ENCODE measurements around the gene PCDHAC2. TPM values are rescaled to one million over a fixed set of nuclear protein-coding genes. Genes with fewer than 3 reads are reported as not detected.
A peak's percentile ranks its signal among the peaks of the same experiment; 100 is the strongest.

Gene PCDHAC2
- polyA plus RNA-seq, 1 of the 3 experiments (the other 2 are of a cell fraction): 0.39 TPM

DNA sequence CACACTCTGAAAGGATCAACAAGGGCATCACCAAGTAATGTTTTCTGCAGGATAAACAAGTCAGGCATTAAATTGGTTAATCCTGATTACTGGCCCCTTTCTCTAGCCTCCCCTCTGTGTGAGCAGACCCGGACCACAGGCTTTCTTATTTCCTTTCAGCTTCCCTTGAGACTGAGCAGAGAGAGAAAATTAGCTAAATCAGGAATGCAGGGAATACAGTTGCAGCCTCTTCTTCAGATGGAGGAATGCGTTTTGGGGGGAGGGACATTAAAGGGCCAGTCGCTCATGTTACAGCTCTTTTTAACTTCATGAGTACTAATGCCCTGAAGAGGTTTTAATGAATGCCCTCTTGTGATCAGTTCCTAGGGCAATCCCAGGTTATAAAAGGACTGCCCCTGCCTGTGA, 19.8 kb downstream of the PCDHAC2 start:
- Histone ChIP-seq H3K4me1 (ENCODE audit: control insufficient read depth in 1 of 2, insufficient read depth in 2 of 2, low read depth in 1 of 2, low read length in 1 of 2) (peaks cover 0 to 22% of the 10 kb centered on the region in 2 experiments; a peak in 3 of 4 replicates), H3K4me2 (no peak overlapping the region), H3K4me3 (ENCODE audit: low read depth in 2 of 2, low read length in 1 of 2) (no peak overlapping the region), H3K36me3 (replicated peaks in 1 of 2; ENCODE audit: control insufficient read depth in 1 of 2, insufficient read depth in 2 of 2, low read length in 1 of 2) (peaks cover 0 to 2% of the 10 kb centered on the region in 2 experiments), H3K27me3 (ENCODE audit: insufficient read depth) (no peaks in the 10 kb centered on the region), H3K9ac (no peak overlapping the region), H2AFZ (ENCODE audit: low read depth) (no peak overlapping the region), H3K27ac (ENCODE audit: low read depth in 2 of 2, low read length in 1 of 2) (peak overlapping the region in 1 of 2 experiments; percentile 26; a peak in 1 of 4 replicates), H3K9me2 (no peaks in the 10 kb centered on the region), H3K9me3 (no peaks in the 10 kb centered on the region), H3K79me2 (ENCODE audit: insufficient read depth) (no peaks in the 10 kb centered on the region), H4K20me1 (ENCODE audit: insufficient read depth) (no peaks in the 10 kb centered on the region), H3F3A (replicated peaks; ENCODE audit: insufficient read depth) (no peaks in the 10 kb centered on the region)
- 32% methylated on average over 3 of the region's 3 CpGs for WGBS (ENCODE audit: low lambda C conversion rate)
- DNase-seq: no peak
- POLR2A ChIA-PET: interaction anchor here (1.0 to 1.9 kb wide), 3 partner anchors 16 to 54 kb away, joined by 4 to 6 read pairs (median 4); partner anchors contain the start of gene PCDHAC2
- TF ChIP-seq RAD21 (IDR thresholded peaks at IDR 0.05; ENCODE audit: low read length) (no peak), TAF1 (IDR thresholded peaks at IDR 0.05; ENCODE audit: borderline replicate concordance, low read depth, low read length) (no peak), GABPA (IDR thresholded peaks at IDR 0.05; ENCODE audit: low read depth) (no peak), EZH2phosphoT487 (IDR thresholded peaks at IDR 0.05; ENCODE audit: borderline replicate concordance, low read depth) (no peak), YY1 (IDR thresholded peaks at IDR 0.05; ENCODE audit: low read depth) (no peak), FOSL2 (IDR thresholded peaks at IDR 0.05; ENCODE audit: borderline replicate concordance, low read depth) (no peak), MEF2A (IDR thresholded peaks at IDR 0.05; ENCODE audit: borderline replicate concordance, low read depth) (no peak), RXRA (IDR thresholded peaks at IDR 0.05; ENCODE audit: borderline replicate concordance, low read depth) (no peak), POLR2AphosphoS5 (IDR thresholded peaks at IDR 0.05; ENCODE audit: low read depth, low read length) (no peak), RCOR1 (IDR thresholded peaks at IDR 0.05; ENCODE audit: low read length) (no peak), FOXM1 (IDR thresholded peaks at IDR 0.05; ENCODE audit: low read depth) (no peak), GATA2 (CRISPR knock-in tag; IDR thresholded peaks at IDR 0.05) (no peak)
- TF ChIP-seq, protein P1, sequence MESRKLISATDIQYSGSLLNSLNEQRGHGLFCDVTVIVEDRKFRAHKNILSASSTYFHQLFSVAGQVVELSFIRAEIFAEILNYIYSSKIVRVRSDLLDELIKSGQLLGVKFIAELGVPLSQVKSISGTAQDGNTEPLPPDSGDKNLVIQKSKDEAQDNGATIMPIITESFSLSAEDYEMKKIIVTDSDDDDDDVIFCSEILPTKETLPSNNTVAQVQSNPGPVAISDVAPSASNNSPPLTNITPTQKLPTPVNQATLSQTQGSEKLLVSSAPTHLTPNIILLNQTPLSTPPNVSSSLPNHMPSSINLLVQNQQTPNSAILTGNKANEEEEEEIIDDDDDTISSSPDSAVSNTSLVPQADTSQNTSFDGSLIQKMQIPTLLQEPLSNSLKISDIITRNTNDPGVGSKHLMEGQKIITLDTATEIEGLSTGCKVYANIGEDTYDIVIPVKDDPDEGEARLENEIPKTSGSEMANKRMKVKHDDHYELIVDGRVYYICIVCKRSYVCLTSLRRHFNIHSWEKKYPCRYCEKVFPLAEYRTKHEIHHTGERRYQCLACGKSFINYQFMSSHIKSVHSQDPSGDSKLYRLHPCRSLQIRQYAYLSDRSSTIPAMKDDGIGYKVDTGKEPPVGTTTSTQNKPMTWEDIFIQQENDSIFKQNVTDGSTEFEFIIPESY (IDR thresholded peaks at IDR 0.05; ENCODE audit: borderline replicate concordance, low read depth): no peak
- TF ChIP-seq, protein P2, sequence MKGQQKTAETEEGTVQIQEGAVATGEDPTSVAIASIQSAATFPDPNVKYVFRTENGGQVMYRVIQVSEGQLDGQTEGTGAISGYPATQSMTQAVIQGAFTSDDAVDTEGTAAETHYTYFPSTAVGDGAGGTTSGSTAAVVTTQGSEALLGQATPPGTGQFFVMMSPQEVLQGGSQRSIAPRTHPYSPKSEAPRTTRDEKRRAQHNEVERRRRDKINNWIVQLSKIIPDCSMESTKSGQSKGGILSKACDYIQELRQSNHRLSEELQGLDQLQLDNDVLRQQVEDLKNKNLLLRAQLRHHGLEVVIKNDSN (IDR thresholded peaks at IDR 0.05; ENCODE audit: borderline replicate concordance, low read depth): no peak
- TF ChIP-seq, protein P3, sequence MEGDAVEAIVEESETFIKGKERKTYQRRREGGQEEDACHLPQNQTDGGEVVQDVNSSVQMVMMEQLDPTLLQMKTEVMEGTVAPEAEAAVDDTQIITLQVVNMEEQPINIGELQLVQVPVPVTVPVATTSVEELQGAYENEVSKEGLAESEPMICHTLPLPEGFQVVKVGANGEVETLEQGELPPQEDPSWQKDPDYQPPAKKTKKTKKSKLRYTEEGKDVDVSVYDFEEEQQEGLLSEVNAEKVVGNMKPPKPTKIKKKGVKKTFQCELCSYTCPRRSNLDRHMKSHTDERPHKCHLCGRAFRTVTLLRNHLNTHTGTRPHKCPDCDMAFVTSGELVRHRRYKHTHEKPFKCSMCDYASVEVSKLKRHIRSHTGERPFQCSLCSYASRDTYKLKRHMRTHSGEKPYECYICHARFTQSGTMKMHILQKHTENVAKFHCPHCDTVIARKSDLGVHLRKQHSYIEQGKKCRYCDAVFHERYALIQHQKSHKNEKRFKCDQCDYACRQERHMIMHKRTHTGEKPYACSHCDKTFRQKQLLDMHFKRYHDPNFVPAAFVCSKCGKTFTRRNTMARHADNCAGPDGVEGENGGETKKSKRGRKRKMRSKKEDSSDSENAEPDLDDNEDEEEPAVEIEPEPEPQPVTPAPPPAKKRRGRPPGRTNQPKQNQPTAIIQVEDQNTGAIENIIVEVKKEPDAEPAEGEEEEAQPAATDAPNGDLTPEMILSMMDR (IDR thresholded peaks at IDR 0.05): no peak
- CTCF ChIA-PET: interaction anchor here (0.8 to 1.5 kb wide), 5 partner anchors 13 to 145 kb away, joined by 3 to 7 read pairs (median 3); partner anchors contain the start of genes PCDHAC1 and PCDHAC2
